WTC11 (cell line): ENCODE results near the gene SYNGAP1. TPM values are rescaled to one million over a fixed set of nuclear protein-coding genes. Genes with fewer than 3 reads are reported as not detected.

Experiments
- ATAC-seq: fragments of 200-7000 bp; cut with Tn5 transposase; 2 replicates; pipeline ENCODE4 v1.10.0; 2021; ENCODE audit warnings: mild to moderate bottlenecking, moderate library complexity
- CTCF ChIA-PET: fragments of 300-600 bp; sonication (Branson Sonifier 250); formaldehyde crosslinking; loops from one replicate; lab custom pipeline; 2021; ENCODE audit warnings: antibody characterized with exemption; lab: Charles Lee
- POLR2A ChIA-PET: fragments of 350-600 bp; sonication (Branson Sonifier 250); formaldehyde crosslinking; loops from one replicate; lab custom pipeline; 2021; ENCODE audit warnings: antibody characterized with exemption; lab: Charles Lee
- DNase-seq: peaks from one replicate; pipeline ENCODE4 v3.0.0; 2021; ENCODE audit warnings: low spot score
- H3K27ac Mint-ChIP-seq: 2 replicates; pipeline ENCODE4 v1.8.0; 2021; ENCODE audit warnings: mixed read lengths
- H3K27me3 Mint-ChIP-seq: 2 replicates; pipeline ENCODE4 v1.8.0; 2021; ENCODE audit warnings: low read depth, mild to moderate bottlenecking, moderate library complexity, mixed read lengths
- H3K36me3 Mint-ChIP-seq: 2 replicates; pipeline ENCODE4 v1.8.0; 2021; ENCODE audit warnings: mixed read lengths
- H3K4me1 Mint-ChIP-seq: 2 replicates; pipeline ENCODE4 v1.8.0; 2022; ENCODE audit warnings: mixed read lengths
- H3K4me3 Mint-ChIP-seq: 2 replicates; pipeline ENCODE4 v1.8.0; 2021; ENCODE audit warnings: mild to moderate bottlenecking, moderate library complexity, mixed read lengths
- H3K9me3 Mint-ChIP-seq: 2 replicates; pipeline ENCODE4 v1.8.0; 2021; ENCODE audit warnings: mixed read lengths
- OVOL2 ChIP-seq: fragments of 250-450 bp; sonication (Bioruptor Pico); IDR thresholded peaks from 2 replicates; pipeline ENCODE4 v1.9.0; 2021; ENCODE audit warnings: mild to moderate bottlenecking, borderline replicate concordance
- SP1 ChIP-seq: sonication (generic); formaldehyde crosslinking; conservative IDR thresholded peaks from 2 replicates; pipeline ENCODE4 v1.8.1; 2022; ENCODE audit warnings: missing genetic modification reagents
- TEAD4 ChIP-seq: sonication (generic); formaldehyde crosslinking; IDR thresholded peaks from 2 replicates; pipeline ENCODE4 v1.8.0; 2022; ENCODE audit warnings: mild to moderate bottlenecking, missing genetic modification reagents
- ZNF232 ChIP-seq: sonication (generic); formaldehyde crosslinking; IDR thresholded peaks from 2 replicates; pipeline ENCODE4 v1.8.0; 2022; ENCODE audit warnings: mild to moderate bottlenecking, missing genetic modification reagents
- ZNF263 ChIP-seq: sonication (generic); formaldehyde crosslinking; IDR thresholded peaks from 2 replicates; pipeline ENCODE4 v1.8.1; 2022; ENCODE audit warnings: low read depth, mild to moderate bottlenecking, moderate library complexity, missing genetic modification reagents
- ZNF396 ChIP-seq: fragments of 250-450 bp; sonication (Bioruptor Pico); IDR thresholded peaks from 2 replicates; pipeline ENCODE4 v1.8.0; 2021; ENCODE audit warnings: mild to moderate bottlenecking, moderate library complexity, borderline replicate concordance
- total RNA-seq: library from RNA; stranded (reverse); gene quantifications from 3 replicates; pipeline ENCODE4 v1.2.3, GENCODE V29; 2021
- TF ChIP-seq, protein P1 (sequence below): sonication (generic); formaldehyde crosslinking; IDR thresholded peaks from 2 replicates; pipeline ENCODE4 v1.8.0; 2022; ENCODE audit warnings: mild to moderate bottlenecking, missing genetic modification reagents
- TF ChIP-seq, protein P2 (sequence below): fragments of 200-600 bp; IDR thresholded peaks from 2 replicates; pipeline ENCODE4 v1.8.0; 2022; ENCODE audit warnings: antibody characterized with exemption
- TF ChIP-seq, protein P3 (sequence below): fragments of 250-450 bp; sonication (Bioruptor Pico); IDR thresholded peaks from 2 replicates; pipeline ENCODE4 v1.9.0; 2021; ENCODE audit warnings: mild to moderate bottlenecking, borderline replicate concordance
- TF ChIP-seq, protein P4 (sequence below): sonication (generic); formaldehyde crosslinking; IDR thresholded peaks from 2 replicates; pipeline ENCODE4 v1.8.1; 2022; ENCODE audit warnings: low read depth, missing genetic modification reagents, borderline replicate concordance
- TF ChIP-seq, protein P5 (sequence below): sonication (generic); formaldehyde crosslinking; IDR thresholded peaks from 2 replicates; pipeline ENCODE4 v1.8.1; 2022; ENCODE audit warnings: mild to moderate bottlenecking, moderate library complexity, missing genetic modification reagents

The SYNGAP1 gene
- total RNA-seq, 1 experiment from 2014 or later, result 139 TPM

DNA sequence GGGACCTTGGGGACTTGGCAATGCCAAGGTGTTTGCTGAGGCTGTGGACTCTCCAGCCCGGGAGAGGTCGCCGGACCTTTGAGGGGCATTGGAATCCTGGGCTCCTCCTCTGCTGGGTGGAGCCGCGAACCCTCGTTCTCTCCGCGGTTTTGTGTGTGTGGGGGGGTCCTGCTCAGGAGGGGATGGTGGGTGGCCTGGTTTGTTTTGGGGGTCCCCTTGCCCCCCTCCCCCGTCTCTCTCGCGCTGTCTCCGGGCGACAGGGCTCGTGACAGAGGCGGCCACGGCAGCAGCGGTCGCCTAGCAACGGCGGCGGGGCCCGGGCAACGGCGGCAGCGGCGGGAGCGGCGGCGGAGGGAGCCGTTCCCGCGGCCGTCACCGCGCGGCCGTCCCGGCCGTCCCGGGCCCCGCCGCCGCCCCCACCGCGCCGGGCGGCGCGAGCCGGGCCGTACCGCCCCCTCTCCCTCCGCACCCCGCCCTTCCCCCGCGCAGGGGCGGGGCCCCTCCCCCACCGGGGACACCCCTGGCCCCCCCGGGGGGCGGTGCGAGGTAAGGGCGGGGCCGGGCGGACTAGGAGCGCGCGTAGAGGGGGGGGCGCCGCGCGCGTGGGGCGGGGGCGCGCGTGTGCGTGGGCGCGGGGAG lies 7.8 kb downstream of the SYNGAP1 start:
- TF ChIP-seq, protein P1, sequence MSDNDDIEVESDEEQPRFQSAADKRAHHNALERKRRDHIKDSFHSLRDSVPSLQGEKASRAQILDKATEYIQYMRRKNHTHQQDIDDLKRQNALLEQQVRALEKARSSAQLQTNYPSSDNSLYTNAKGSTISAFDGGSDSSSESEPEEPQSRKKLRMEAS, result 0 out of 2 replicates have a peak, but pooled peaks have one; percentile 4
- TF ChIP-seq ZNF263 (CRISPR knock-in tag) (no peak), ZNF396 (no peak), SP1 (CRISPR knock-in tag) (0 out of 2 replicates have a peak, but pooled peaks have one; percentile 28), OVOL2 (CRISPR knock-in tag) (no peak), TEAD4 (CRISPR knock-in tag) (no peak), ZNF232 (CRISPR knock-in tag) (no peak)
- TF ChIP-seq, protein P2, sequence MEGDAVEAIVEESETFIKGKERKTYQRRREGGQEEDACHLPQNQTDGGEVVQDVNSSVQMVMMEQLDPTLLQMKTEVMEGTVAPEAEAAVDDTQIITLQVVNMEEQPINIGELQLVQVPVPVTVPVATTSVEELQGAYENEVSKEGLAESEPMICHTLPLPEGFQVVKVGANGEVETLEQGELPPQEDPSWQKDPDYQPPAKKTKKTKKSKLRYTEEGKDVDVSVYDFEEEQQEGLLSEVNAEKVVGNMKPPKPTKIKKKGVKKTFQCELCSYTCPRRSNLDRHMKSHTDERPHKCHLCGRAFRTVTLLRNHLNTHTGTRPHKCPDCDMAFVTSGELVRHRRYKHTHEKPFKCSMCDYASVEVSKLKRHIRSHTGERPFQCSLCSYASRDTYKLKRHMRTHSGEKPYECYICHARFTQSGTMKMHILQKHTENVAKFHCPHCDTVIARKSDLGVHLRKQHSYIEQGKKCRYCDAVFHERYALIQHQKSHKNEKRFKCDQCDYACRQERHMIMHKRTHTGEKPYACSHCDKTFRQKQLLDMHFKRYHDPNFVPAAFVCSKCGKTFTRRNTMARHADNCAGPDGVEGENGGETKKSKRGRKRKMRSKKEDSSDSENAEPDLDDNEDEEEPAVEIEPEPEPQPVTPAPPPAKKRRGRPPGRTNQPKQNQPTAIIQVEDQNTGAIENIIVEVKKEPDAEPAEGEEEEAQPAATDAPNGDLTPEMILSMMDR, result no peak
- TF ChIP-seq, protein P3, sequence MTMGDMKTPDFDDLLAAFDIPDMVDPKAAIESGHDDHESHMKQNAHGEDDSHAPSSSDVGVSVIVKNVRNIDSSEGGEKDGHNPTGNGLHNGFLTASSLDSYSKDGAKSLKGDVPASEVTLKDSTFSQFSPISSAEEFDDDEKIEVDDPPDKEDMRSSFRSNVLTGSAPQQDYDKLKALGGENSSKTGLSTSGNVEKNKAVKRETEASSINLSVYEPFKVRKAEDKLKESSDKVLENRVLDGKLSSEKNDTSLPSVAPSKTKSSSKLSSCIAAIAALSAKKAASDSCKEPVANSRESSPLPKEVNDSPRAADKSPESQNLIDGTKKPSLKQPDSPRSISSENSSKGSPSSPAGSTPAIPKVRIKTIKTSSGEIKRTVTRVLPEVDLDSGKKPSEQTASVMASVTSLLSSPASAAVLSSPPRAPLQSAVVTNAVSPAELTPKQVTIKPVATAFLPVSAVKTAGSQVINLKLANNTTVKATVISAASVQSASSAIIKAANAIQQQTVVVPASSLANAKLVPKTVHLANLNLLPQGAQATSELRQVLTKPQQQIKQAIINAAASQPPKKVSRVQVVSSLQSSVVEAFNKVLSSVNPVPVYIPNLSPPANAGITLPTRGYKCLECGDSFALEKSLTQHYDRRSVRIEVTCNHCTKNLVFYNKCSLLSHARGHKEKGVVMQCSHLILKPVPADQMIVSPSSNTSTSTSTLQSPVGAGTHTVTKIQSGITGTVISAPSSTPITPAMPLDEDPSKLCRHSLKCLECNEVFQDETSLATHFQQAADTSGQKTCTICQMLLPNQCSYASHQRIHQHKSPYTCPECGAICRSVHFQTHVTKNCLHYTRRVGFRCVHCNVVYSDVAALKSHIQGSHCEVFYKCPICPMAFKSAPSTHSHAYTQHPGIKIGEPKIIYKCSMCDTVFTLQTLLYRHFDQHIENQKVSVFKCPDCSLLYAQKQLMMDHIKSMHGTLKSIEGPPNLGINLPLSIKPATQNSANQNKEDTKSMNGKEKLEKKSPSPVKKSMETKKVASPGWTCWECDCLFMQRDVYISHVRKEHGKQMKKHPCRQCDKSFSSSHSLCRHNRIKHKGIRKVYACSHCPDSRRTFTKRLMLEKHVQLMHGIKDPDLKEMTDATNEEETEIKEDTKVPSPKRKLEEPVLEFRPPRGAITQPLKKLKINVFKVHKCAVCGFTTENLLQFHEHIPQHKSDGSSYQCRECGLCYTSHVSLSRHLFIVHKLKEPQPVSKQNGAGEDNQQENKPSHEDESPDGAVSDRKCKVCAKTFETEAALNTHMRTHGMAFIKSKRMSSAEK, result no peak
- TF ChIP-seq, protein P4, sequence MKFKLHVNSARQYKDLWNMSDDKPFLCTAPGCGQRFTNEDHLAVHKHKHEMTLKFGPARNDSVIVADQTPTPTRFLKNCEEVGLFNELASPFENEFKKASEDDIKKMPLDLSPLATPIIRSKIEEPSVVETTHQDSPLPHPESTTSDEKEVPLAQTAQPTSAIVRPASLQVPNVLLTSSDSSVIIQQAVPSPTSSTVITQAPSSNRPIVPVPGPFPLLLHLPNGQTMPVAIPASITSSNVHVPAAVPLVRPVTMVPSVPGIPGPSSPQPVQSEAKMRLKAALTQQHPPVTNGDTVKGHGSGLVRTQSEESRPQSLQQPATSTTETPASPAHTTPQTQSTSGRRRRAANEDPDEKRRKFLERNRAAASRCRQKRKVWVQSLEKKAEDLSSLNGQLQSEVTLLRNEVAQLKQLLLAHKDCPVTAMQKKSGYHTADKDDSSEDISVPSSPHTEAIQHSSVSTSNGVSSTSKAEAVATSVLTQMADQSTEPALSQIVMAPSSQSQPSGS (CRISPR knock-in tag), result no peak
- ATAC-seq, result no peak
- H3K4me3 Mint-ChIP-seq, result peak overlapping the region; percentile 85
- CTCF ChIA-PET, result no interaction called here
- H3K27me3 Mint-ChIP-seq, result no peaks in the 10 kb centered on the region; the same call in 1 of the 2 replicates
- H3K4me1 Mint-ChIP-seq, result peaks cover 73% of the 10 kb centered on the region
- peak; percentile 36 for DNase-seq
- H3K36me3 Mint-ChIP-seq, result peaks cover 13% of the 10 kb centered on the region
- peak overlapping the region; percentile 33; the same call in 1 of the 2 replicates for H3K27ac Mint-ChIP-seq
- no peaks in the 10 kb centered on the region for H3K9me3 Mint-ChIP-seq
- POLR2A ChIA-PET, result no interaction called here

DNA sequence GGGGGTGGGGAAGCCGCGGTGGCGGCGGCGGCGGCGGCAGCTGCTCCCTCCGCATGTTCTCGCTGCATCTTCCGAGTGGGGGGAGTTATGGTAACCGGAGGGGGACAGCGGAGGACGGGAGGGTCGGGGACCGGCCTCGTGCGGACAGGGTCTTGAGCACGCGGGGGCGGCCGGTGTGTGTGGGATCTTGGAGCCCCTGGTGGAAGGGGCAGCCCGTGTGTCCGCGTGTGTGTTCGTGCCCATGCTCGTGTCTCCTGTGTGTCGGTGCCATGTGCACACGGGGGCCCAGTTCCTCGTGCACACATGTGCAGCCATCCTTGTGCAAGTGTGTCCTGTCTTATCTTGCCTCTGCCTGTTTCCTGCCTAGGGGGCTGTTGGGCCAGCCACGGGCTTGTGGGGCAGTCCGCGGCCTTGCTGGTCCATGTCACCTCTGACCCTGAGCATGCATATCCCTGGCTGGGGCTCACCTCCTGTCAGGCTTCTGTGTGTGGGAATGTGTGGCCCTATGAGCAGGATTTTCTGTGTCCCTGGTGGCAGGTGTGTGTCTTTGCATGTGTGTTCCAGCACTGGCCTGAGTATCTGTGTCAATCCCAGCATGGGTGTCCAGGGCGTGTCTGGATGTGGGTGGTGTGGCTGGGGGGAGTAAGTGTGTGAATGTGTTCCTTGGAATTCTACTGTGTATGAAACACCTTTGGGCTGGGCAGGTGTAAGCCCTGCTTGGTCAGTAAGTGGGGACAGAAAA lies 8.5 kb downstream of the SYNGAP1 start:
- TF ChIP-seq, protein P2, result 0 out of 2 replicates have a peak, but pooled peaks have one; percentile 19
- TF ChIP-seq, protein P5, sequence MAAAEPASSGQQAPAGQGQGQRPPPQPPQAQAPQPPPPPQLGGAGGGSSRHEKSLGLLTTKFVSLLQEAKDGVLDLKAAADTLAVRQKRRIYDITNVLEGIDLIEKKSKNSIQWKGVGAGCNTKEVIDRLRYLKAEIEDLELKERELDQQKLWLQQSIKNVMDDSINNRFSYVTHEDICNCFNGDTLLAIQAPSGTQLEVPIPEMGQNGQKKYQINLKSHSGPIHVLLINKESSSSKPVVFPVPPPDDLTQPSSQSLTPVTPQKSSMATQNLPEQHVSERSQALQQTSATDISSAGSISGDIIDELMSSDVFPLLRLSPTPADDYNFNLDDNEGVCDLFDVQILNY (CRISPR knock-in tag), result no peak
- Mint-ChIP-seq H3K27me3 (no peaks in the 10 kb centered on the region), H3K27ac (peak overlapping the region; percentile 90), H3K9me3 (no peaks in the 10 kb centered on the region), H3K36me3 (peaks cover 7% of the 10 kb centered on the region), H3K4me1 (peaks cover 75% of the 10 kb centered on the region), H3K4me3 (peak overlapping the region; percentile 88)
- ChIA-PET POLR2A (interaction anchor here (1.2 kb wide), 1 partner anchor 18 kb away, joined by 4 read pairs; the partner anchor contains the start of gene PHF1), CTCF (interaction anchor here (0.7 kb wide), 1 partner anchor 16 kb away, joined by 3 read pairs; no protein-coding TSS in a partner anchor)
- ATAC-seq (no peak), DNase-seq (no peak)
